ENCODE results near the gene NFATC4.
"Not testable (repeated sequence)": the region's sequence is repeated elsewhere in the genome, so short reads cannot be mapped to it uniquely, and the experiment has no call there.

GRCh38 chr14:24354482-24354825 lies 13.5 kb upstream of the NFATC4 start:
- not testable (repeated sequence) for TF ChIP-seq POLR2AphosphoS5 (IDR thresholded peaks at IDR 0.05; ENCODE audit: low read depth); CTCF (conservative IDR thresholded peaks at IDR 0.05; ENCODE audit: low read depth in 2 of 2); EZH2 (IDR thresholded peaks at IDR 0.05; ENCODE audit: low read depth, unreplicated experiment); EZH2phosphoT487 (IDR thresholded peaks at IDR 0.05; ENCODE audit: unreplicated experiment); REST (IDR thresholded peaks at IDR 0.05; ENCODE audit: unreplicated experiment); JUNB (IDR thresholded peaks at IDR 0.05; ENCODE audit: unreplicated experiment); ZNF114 (CRISPR knock-in tag; IDR thresholded peaks at IDR 0.05); ETS1 (IDR thresholded peaks at IDR 0.05); CREB1 (CRISPR knock-in tag; IDR thresholded peaks at IDR 0.05; ENCODE audit: low read depth)

All from GM23338 (cell line).